Epithelial cell of prostate (primary cell): ENCODE measurements around the gene TMPRSS3.

Experiments
- DNase-seq: peaks from one replicate; pipeline ENCODE4 v3.0.0-alpha.2; 2011; ENCODE audit warnings: low read depth, low spot score
- H3K27ac ChIP-seq: fragments of 450-650 bp; 2 replicates; pipeline ENCODE4 v1.5.1; 2017; ENCODE audit warnings: mild to moderate bottlenecking

The TMPRSS3 gene

GRCh38 chr21:42395905-42396651 is at the start of gene TMPRSS3:
TMPRSS3 (minus strand) TSS chr21:42396052; CDS start chr21:42395417, 635 bp downstream.
- DNase-seq: no peak
- no peak within 1 kb of the TSS for H3K27ac ChIP-seq

- no peak for DNase-seq
- no peak overlapping the region for H3K27ac ChIP-seq
Measured at GRCh38 chr21:42445311-42445710, 49.5 kb upstream of the TMPRSS3 start.

- no peak for DNase-seq
- H3K27ac ChIP-seq: no peak overlapping the region
Measured at GRCh38 chr21:42444745-42445059, 48.9 kb upstream of the TMPRSS3 start.

GRCh38 chr21:42443876-42444744 is 48.3 kb upstream of the TMPRSS3 start:
- no peak for DNase-seq
- no peak overlapping the region for H3K27ac ChIP-seq

- H3K27ac ChIP-seq: no peak overlapping the region
- DNase-seq: no peak
Measured at GRCh38 chr21:42443181-42443785, 47.4 kb upstream of the TMPRSS3 start.

- DNase-seq: no peak
- H3K27ac ChIP-seq: no peak overlapping the region
Measured at GRCh38 chr21:42441963-42442362, 46.1 kb upstream of the TMPRSS3 start.

- no peak overlapping the region for H3K27ac ChIP-seq
- DNase-seq: no peak
Measured at GRCh38 chr21:42440187-42440792, 44.4 kb upstream of the TMPRSS3 start.

GRCh38 chr21:42439284-42440186 is 43.7 kb upstream of the TMPRSS3 start:
- no peak overlapping the region for H3K27ac ChIP-seq
- DNase-seq: no peak

GRCh38 chr21:42438316-42439205 is 42.7 kb upstream of the TMPRSS3 start:
- H3K27ac ChIP-seq: no peak overlapping the region
- DNase-seq: no peak

- no peak overlapping the region for H3K27ac ChIP-seq
- no peak for DNase-seq
Measured at GRCh38 chr21:42437786-42438185, 41.9 kb upstream of the TMPRSS3 start.

- no peak for DNase-seq
- H3K27ac ChIP-seq: no peak overlapping the region
Measured at GRCh38 chr21:42436914-42437313, 41.1 kb upstream of the TMPRSS3 start.

- DNase-seq: no peak
- H3K27ac ChIP-seq: no peak overlapping the region
Measured at GRCh38 chr21:42435833-42436232, 40.0 kb upstream of the TMPRSS3 start.

GRCh38 chr21:42435401-42435800 is 39.5 kb upstream of the TMPRSS3 start:
- H3K27ac ChIP-seq: no peak overlapping the region

GRCh38 chr21:42434884-42435283 is 39.0 kb upstream of the TMPRSS3 start:
- no peak for DNase-seq

More at GRCh38 chr21:42435401-42435800, 39.5 kb upstream of the TMPRSS3 start:
- no peak for DNase-seq

GRCh38 chr21:42433946-42434551 is 38.2 kb upstream of the TMPRSS3 start:
- DNase-seq: no peak
- no peak overlapping the region for H3K27ac ChIP-seq

More at GRCh38 chr21:42434884-42435283, 39.0 kb upstream of the TMPRSS3 start:
- H3K27ac ChIP-seq: no peak overlapping the region

- DNase-seq: no peak
Measured at GRCh38 chr21:42432695-42433094, 36.8 kb upstream of the TMPRSS3 start.

GRCh38 chr21:42431196-42431595 is 35.3 kb upstream of the TMPRSS3 start:
- H3K27ac ChIP-seq: no peak overlapping the region
- DNase-seq: no peak

More at GRCh38 chr21:42432695-42433094, 36.8 kb upstream of the TMPRSS3 start:
- H3K27ac ChIP-seq: no peak overlapping the region

- H3K27ac ChIP-seq: no peak overlapping the region
- no peak for DNase-seq
Measured at GRCh38 chr21:42430521-42430920, 34.7 kb upstream of the TMPRSS3 start.
